Measurements from ENCODE around the gene RALGDS. TPM values are rescaled to one million over a fixed set of nuclear protein-coding genes. Genes with fewer than 3 reads are reported as not detected.
"Not testable (repeated sequence)": the region's sequence is repeated elsewhere in the genome, so short reads cannot be mapped to it uniquely, and the experiment has no call there.

RALGDS gene
- total RNA-seq, 1 donor from 2014 or later, result 449 TPM

- TF ChIP-seq CTCF (IDR thresholded peaks at IDR 0.05; ENCODE audit: partially characterized antibody, unreplicated experiment), result no peak
- Mint-ChIP-seq H3K27me3 (ENCODE audit: unreplicated experiment) (peaks cover 15% of the 10 kb centered on the region), H3K36me3 (ENCODE audit: unreplicated experiment) (no peaks in the 10 kb centered on the region), H3K4me3 (ENCODE audit: unreplicated experiment) (peak overlapping the region; percentile 30), H3K27ac (ENCODE audit: unreplicated experiment) (peak overlapping the region; percentile 48), H3K4me1 (ENCODE audit: low read depth, unreplicated experiment) (peaks cover 21% of the 10 kb centered on the region), H3K9me3 (ENCODE audit: unreplicated experiment) (peaks cover 11% of the 10 kb centered on the region)
- DNase-seq, result peak; percentile 78
Measured at GRCh38 chr9:133087429-133088145, 33.5 kb downstream of the RALGDS start.

GRCh38 chr9:133086894-133087293, 34.1 kb downstream of the RALGDS start:
- H3K27me3 Mint-ChIP-seq (ENCODE audit: unreplicated experiment), result peaks cover 13% of the 10 kb centered on the region
- DNase-seq, result no peak
- H3K9me3 Mint-ChIP-seq (ENCODE audit: unreplicated experiment), result peaks cover 9% of the 10 kb centered on the region
- no peak for TF ChIP-seq CTCF (IDR thresholded peaks at IDR 0.05; ENCODE audit: partially characterized antibody, unreplicated experiment)
- no peak overlapping the region for H3K4me3 Mint-ChIP-seq (ENCODE audit: unreplicated experiment)
- H3K4me1 Mint-ChIP-seq (ENCODE audit: low read depth, unreplicated experiment), result peaks cover 21% of the 10 kb centered on the region
- H3K36me3 Mint-ChIP-seq (ENCODE audit: unreplicated experiment), result no peaks in the 10 kb centered on the region
- H3K27ac Mint-ChIP-seq (ENCODE audit: unreplicated experiment), result no peak overlapping the region

- not testable (repeated sequence) for H3K36me3 Mint-ChIP-seq (ENCODE audit: unreplicated experiment); H3K9me3 Mint-ChIP-seq (ENCODE audit: unreplicated experiment); H3K27ac Mint-ChIP-seq (ENCODE audit: unreplicated experiment); DNase-seq; H3K4me3 Mint-ChIP-seq (ENCODE audit: unreplicated experiment)
- Mint-ChIP-seq H3K27me3 (ENCODE audit: unreplicated experiment) (peaks cover 13% of the 10 kb centered on the region), H3K4me1 (ENCODE audit: low read depth, unreplicated experiment) (peaks cover 17% of the 10 kb centered on the region)
Measured at GRCh38 chr9:133086212-133086860, 34.7 kb downstream of the RALGDS start.

GRCh38 chr9:133083688-133084087, 37.4 kb downstream of the RALGDS start:
- not testable (repeated sequence) for H3K27me3 Mint-ChIP-seq (ENCODE audit: unreplicated experiment)

GRCh38 chr9:133081957-133082644, 38.9 kb downstream of the RALGDS start:
- not testable (repeated sequence) for H3K9me3 Mint-ChIP-seq (ENCODE audit: unreplicated experiment); DNase-seq; H3K4me3 Mint-ChIP-seq (ENCODE audit: unreplicated experiment); H3K36me3 Mint-ChIP-seq (ENCODE audit: unreplicated experiment); H3K4me1 Mint-ChIP-seq (ENCODE audit: low read depth, unreplicated experiment); H3K27ac Mint-ChIP-seq (ENCODE audit: unreplicated experiment); H3K27me3 Mint-ChIP-seq (ENCODE audit: unreplicated experiment)

More at GRCh38 chr9:133083688-133084087, 37.4 kb downstream of the RALGDS start:
- not testable (repeated sequence) for H3K4me3 Mint-ChIP-seq (ENCODE audit: unreplicated experiment); H3K27ac Mint-ChIP-seq (ENCODE audit: unreplicated experiment); H3K4me1 Mint-ChIP-seq (ENCODE audit: low read depth, unreplicated experiment); H3K36me3 Mint-ChIP-seq (ENCODE audit: unreplicated experiment); DNase-seq; H3K9me3 Mint-ChIP-seq (ENCODE audit: unreplicated experiment)

- not testable (repeated sequence) for H3K27me3 Mint-ChIP-seq (ENCODE audit: unreplicated experiment); H3K4me1 Mint-ChIP-seq (ENCODE audit: low read depth, unreplicated experiment); H3K4me3 Mint-ChIP-seq (ENCODE audit: unreplicated experiment); H3K9me3 Mint-ChIP-seq (ENCODE audit: unreplicated experiment); DNase-seq; H3K27ac Mint-ChIP-seq (ENCODE audit: unreplicated experiment); H3K36me3 Mint-ChIP-seq (ENCODE audit: unreplicated experiment)
Measured at GRCh38 chr9:133080786-133081779, 40.0 kb downstream of the RALGDS start.
